VCaP (cell line): ENCODE data around the gene RHNO1.

Experiments
- H3K27ac ChIP-seq: fragments of 450-650 bp; 2 replicates; pipeline ENCODE4 v1.5.1; 2017
- TF ChIP-seq, protein P1 (sequence below): fragments of 450-650 bp; conservative IDR thresholded peaks from 2 replicates; pipeline ENCODE4 v1.5.1; 2017; ENCODE audit warnings: mild to moderate bottlenecking, moderate library complexity

Gene RHNO1

DNA sequence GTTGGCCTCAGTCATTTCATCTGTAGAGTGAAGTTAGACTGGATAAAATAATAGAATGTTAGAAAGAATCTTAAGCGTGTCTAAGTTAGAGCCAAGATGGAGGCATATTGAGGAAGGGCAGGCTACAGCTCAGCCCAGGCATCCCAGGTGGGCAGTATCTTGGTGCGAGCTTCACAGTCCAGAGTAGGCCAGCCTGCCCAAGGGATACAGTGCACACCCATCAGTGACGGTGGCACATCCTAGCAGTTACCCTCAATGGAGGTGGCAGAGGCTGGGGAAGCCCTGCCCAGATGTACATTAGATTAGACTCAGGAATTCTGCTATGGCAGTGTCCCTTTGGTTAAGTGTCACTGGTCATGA, 35.2 kb downstream of the RHNO1 start:
- TF ChIP-seq, protein P1, sequence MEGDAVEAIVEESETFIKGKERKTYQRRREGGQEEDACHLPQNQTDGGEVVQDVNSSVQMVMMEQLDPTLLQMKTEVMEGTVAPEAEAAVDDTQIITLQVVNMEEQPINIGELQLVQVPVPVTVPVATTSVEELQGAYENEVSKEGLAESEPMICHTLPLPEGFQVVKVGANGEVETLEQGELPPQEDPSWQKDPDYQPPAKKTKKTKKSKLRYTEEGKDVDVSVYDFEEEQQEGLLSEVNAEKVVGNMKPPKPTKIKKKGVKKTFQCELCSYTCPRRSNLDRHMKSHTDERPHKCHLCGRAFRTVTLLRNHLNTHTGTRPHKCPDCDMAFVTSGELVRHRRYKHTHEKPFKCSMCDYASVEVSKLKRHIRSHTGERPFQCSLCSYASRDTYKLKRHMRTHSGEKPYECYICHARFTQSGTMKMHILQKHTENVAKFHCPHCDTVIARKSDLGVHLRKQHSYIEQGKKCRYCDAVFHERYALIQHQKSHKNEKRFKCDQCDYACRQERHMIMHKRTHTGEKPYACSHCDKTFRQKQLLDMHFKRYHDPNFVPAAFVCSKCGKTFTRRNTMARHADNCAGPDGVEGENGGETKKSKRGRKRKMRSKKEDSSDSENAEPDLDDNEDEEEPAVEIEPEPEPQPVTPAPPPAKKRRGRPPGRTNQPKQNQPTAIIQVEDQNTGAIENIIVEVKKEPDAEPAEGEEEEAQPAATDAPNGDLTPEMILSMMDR, result no peak
- H3K27ac ChIP-seq, result no peak overlapping the region

DNA sequence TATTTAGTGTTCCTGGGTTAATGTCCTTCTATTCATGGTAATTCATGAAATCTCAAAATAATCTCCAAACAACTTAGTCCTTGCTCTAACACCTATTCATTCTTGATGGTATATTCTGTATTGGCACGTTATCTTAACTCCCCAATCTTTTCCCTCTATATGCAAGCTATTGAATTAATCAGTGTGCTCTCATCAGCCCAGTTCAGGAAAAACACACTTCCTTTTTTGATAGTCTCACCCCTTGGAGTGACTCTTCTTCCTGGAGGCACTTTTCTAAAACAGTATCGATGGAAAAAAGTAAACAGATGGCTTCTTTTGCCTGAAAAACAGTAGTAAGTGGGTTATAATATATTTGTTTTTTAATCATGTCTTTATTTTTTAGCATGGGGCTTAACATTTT, 42.2 kb downstream of the RHNO1 start:
- TF ChIP-seq, protein P1, result no peak
- H3K27ac ChIP-seq, result no peak overlapping the region

DNA sequence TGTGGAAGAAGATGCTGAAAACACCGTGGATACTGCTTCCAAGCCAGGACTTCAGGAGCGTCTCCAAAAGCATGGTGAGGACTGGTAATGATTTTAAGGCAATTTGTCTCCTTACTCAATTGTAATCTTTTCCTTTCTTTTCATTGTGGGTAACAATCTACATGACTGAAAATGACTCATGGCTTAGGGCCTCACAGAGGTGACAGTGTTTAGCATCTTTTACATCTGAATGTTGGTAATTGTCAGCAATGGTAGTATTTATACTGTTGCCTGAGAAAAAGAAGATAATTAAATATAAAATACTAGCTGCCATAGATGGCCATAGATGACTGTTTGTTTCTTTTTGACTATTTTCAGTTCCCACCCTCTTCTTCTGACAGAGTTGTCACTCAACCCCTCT, 45.3 kb downstream of the RHNO1 start:
- TF ChIP-seq, protein P1, result no peak
- H3K27ac ChIP-seq, result no peak overlapping the region

DNA sequence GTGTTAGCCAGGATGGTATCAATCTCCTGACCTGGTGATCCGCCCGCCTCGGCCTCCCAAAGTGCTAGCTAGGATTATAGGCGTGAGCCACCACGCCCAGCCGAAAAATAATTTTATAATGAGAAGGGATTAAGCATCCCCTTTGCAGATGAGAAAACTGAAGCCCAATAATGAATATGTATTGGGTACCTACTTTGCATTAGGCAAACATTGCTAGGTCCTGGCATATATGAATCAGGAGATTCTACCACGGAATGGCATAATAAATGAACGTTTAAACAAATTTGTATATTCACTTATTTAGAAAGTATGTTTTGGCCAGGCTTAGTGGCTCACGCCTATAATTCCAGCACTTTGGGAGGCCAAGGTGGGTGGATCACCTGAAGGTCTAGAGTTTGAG, 46.0 kb downstream of the RHNO1 start:
- TF ChIP-seq, protein P1, result no peak
- H3K27ac ChIP-seq, result no peak overlapping the region

DNA sequence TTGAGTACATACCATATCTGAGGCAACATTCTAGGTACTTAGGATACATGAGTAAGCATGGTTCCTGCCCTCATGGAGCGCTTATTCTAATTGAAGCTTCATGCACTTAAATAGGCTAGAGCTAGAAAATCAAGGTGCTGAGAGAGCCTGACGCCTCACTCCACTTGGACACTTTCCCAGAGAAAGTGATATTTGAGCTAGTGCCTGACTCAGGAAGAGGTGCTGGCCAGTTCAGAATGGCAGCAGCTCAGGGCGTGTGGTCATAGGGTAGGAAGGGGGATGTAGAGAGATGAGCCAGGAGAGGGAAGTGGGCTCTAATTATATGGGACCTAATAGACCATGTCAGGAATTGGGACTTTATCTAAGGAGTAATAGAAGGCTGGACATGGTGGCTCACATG, 47.0 kb downstream of the RHNO1 start:
- TF ChIP-seq, protein P1, result no peak
- no peak overlapping the region for H3K27ac ChIP-seq

DNA sequence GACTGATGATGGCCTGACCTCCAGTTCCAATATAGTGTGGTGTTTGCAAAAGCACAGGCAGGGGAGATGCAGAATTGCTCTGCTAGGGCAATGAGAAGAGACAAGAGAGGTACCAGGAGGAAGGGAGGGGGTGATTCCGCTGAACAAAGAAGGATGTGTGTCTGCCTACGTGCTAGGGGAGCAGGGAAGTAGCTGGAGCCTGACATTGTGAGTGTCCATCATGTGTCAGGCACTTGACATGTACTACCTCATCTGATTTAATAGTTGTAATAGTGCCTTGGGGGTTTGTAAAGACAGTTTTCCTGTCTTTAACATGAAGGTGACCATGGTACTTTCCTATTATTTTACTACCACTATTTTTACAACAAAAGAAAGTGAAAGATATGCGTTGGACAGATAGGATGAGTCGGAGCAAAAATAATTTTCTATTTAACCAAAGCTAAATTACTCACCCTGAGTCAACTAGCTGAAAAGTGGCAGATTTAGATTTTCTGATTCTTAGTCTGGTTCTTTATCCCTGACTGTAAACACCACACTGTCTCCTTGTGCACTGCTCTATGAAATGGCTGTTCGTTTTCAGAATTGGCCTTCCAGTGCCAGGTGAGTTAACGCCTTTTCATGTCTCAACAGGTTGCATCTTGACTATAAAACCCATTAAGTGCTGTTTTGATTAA, 48.4 kb downstream of the RHNO1 start:
- TF ChIP-seq, protein P1, result no peak
- no peak overlapping the region for H3K27ac ChIP-seq

DNA sequence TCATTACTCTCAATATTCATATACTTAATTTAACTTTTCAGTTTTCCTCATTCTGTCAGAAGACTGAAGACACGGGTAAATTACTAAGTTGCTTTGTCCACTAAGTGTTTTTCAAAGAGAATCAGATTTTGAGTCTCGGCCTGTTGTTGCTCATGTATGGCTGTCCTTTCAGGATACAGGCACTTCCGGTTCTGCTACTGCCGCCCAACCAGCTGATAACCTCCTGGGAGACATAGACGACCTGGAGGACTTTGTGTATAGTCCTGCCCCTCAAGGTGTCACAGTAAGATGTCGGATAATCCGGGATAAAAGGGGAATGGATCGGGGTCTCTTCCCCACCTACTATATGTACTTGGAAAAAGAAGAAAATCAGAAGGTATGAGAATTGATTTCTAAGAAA, 53.8 kb downstream of the RHNO1 start:
- no peak overlapping the region for H3K27ac ChIP-seq
- TF ChIP-seq, protein P1, result no peak

DNA sequence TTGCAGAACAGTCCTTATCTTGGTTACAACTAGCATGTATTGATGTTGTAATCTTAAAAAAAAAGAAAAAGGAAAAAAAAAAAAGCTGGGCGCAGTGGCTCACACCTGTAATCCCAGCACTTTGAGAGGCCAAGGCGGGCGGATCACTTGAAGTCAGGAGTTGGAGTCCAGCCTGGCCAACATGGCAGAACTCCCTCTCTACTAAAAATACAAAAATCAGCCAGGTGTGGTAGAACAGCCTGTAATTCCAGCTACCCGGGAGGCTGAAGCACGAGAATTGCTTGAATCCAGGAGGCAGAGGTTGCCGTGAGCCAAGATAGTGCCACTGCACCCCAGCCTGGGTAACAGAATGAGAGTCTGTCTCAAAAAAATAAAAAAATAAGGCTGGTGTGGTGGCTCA, 56.6 kb downstream of the RHNO1 start:
- TF ChIP-seq, protein P1, result no peak
- H3K27ac ChIP-seq, result no peak overlapping the region
